Neural progenitor cell (in vitro differentiated cells): Measurements from ENCODE around the gene CAMK1D. TPM values are rescaled to one million over a fixed set of nuclear protein-coding genes. Genes with fewer than 3 reads are reported as not detected.

Experiments
- DNase-seq: peaks from one replicate; pipeline ENCODE4 v3.0.0-alpha.2; 2016; ENCODE audit warnings: low spot score
- H2AFZ ChIP-seq: fragments of 200-600 bp; sonication (generic); replicated peaks from 2 replicates; pipeline ENCODE4 v1.6.1; 2016; ENCODE audit warnings: antibody characterized with exemption
- H3F3A ChIP-seq: fragments of 200-600 bp; sonication (generic); 2 replicates; pipeline ENCODE4 v1.6.1; 2016; ENCODE audit warnings: antibody characterized with exemption, low read depth
- H3K27ac ChIP-seq: fragments of 200-600 bp; sonication (generic); 2 replicates; pipeline ENCODE4 v1.5.1; 2016; ENCODE audit warnings: mild to moderate bottlenecking
- H3K27me3 ChIP-seq: fragments of 200-600 bp; sonication (generic); 2 replicates; pipeline ENCODE4 v1.6.1; 2016; ENCODE audit warnings: mild to moderate bottlenecking, moderate library complexity
- H3K36me3 ChIP-seq: fragments of 200-600 bp; sonication (generic); 2 replicates; pipeline ENCODE4 v1.5.1; 2016
- H3K4me1 ChIP-seq: fragments of 200-600 bp; sonication (generic); 2 replicates; pipeline ENCODE4 v1.6.1; 2016; ENCODE audit warnings: mixed run types
- H3K4me2 ChIP-seq: fragments of 200-600 bp; sonication (generic); 2 replicates; pipeline ENCODE4 v1.6.1; 2016
- H3K4me3 ChIP-seq: fragments of 200-600 bp; sonication (generic); 2 replicates; pipeline ENCODE4 v1.5.1; 2016
- H3K79me2 ChIP-seq: fragments of 200-600 bp; sonication (generic); 2 replicates; pipeline ENCODE4 v1.6.1; 2016; ENCODE audit warnings: low read depth
- H3K9ac ChIP-seq: fragments of 200-600 bp; sonication (generic); 2 replicates; pipeline ENCODE4 v1.6.1; 2016
- H3K9me3 ChIP-seq: fragments of 200-600 bp; sonication (generic); 2 replicates; pipeline ENCODE4 v1.5.1; 2016; ENCODE audit warnings: low read depth
- H4K20me1 ChIP-seq: fragments of 200-600 bp; sonication (generic); 2 replicates; pipeline ENCODE4 v1.6.1; 2016; ENCODE audit warnings: low read depth
- H3K27ac Mint-ChIP-seq: 3 replicates; pipeline ENCODE4 v1.8.0; 2021; ENCODE audit warnings: mixed read lengths
- H3K27me3 Mint-ChIP-seq: 2 replicates; pipeline ENCODE4 v1.8.0; 2022; ENCODE audit warnings: low read depth, mild to moderate bottlenecking, inconsistent platforms, moderate library complexity, mixed read lengths; ENCODE audit not compliant: insufficient read depth
- H3K36me3 Mint-ChIP-seq: 3 replicates; pipeline ENCODE4 v1.8.0; 2021; ENCODE audit warnings: mixed read lengths
- H3K4me1 Mint-ChIP-seq: 3 replicates; pipeline ENCODE4 v1.8.0; 2021; ENCODE audit warnings: mixed read lengths
- H3K4me3 Mint-ChIP-seq: 3 replicates; pipeline ENCODE4 v1.8.0; 2021; ENCODE audit warnings: mild to moderate bottlenecking, moderate library complexity, mixed read lengths
- H3K9me3 Mint-ChIP-seq: 3 replicates; pipeline ENCODE4 v1.8.0; 2020; ENCODE audit warnings: mixed read lengths
- CTCF ChIP-seq: fragments of 200-600 bp; sonication (generic); IDR thresholded peaks from 2 replicates; pipeline ENCODE4 v1.5.1; 2017; ENCODE audit warnings: antibody characterized with exemption, mild to moderate bottlenecking
- EZH2 ChIP-seq: fragments of 200-600 bp; sonication (generic); IDR thresholded peaks from 2 replicates; pipeline ENCODE4 v1.6.1; 2017; ENCODE audit warnings: antibody characterized with exemption, mild to moderate bottlenecking, moderate library complexity
- EZH2phosphoT487 ChIP-seq: fragments of 200-600 bp; sonication (generic); IDR thresholded peaks from 2 replicates; pipeline ENCODE4 v1.6.1; 2017; ENCODE audit warnings: antibody characterized with exemption
- total RNA-seq: library from RNA; depleted of rRNA; stranded (reverse); fragments of >200 nt; gene quantifications from 2 replicates; pipeline ENCODE4 v1.2.3, GENCODE V29; 2015; ENCODE audit warnings: low replicate concordance

The CAMK1D gene
- total RNA-seq, 1 donor from 2014 or later, result 7.6 TPM

- Histone ChIP-seq H3K79me2 (no peaks in the 10 kb centered on the region), H3K4me3 (no peak overlapping the region), H3K4me1 (peaks cover 19% of the 10 kb centered on the region), H3K27ac (no peak overlapping the region), H2AFZ (no peak overlapping the region), H3K27me3 (no peaks in the 10 kb centered on the region), H3K9me3 (no peaks in the 10 kb centered on the region), H3F3A (peaks cover 21% of the 10 kb centered on the region), H3K9ac (no peak overlapping the region), H3K36me3 (no peaks in the 10 kb centered on the region), H4K20me1 (no peaks in the 10 kb centered on the region), H3K4me2 (no peak overlapping the region)
- TF ChIP-seq EZH2phosphoT487 (no peak), EZH2 (no peak), CTCF (no peak)
- peaks cover 8% of the 10 kb centered on the region for H3K27me3 Mint-ChIP-seq
- peaks cover 3% of the 10 kb centered on the region for H3K36me3 Mint-ChIP-seq
- DNase-seq, result no peak
- peak overlapping the region; percentile 14 for H3K27ac Mint-ChIP-seq
- peaks cover 32% of the 10 kb centered on the region for H3K4me1 Mint-ChIP-seq
- H3K9me3 Mint-ChIP-seq, result peaks cover 10% of the 10 kb centered on the region
- H3K4me3 Mint-ChIP-seq, result peak overlapping the region; percentile 31
These were observed 135.8 kb downstream of the CAMK1D start for GRCh38 chr10:12484941-12485805.

GRCh38 chr10:12487366-12487765 lies 138.0 kb downstream of the CAMK1D start:
- H3K27me3 ChIP-seq, result no peaks in the 10 kb centered on the region
- no peak overlapping the region for H3K4me3 ChIP-seq
- H3K27ac ChIP-seq, result no peak overlapping the region
- H3K4me2 ChIP-seq, result no peak overlapping the region
- H3K9ac ChIP-seq, result no peak overlapping the region
- no peaks in the 10 kb centered on the region for H4K20me1 ChIP-seq
- peaks cover 4% of the 10 kb centered on the region for H3K27me3 Mint-ChIP-seq
- no peaks in the 10 kb centered on the region for H3K9me3 Mint-ChIP-seq
- H3K4me1 ChIP-seq, result peaks cover 10% of the 10 kb centered on the region
- no peaks in the 10 kb centered on the region for H3K79me2 ChIP-seq
- TF ChIP-seq EZH2phosphoT487 (no peak), EZH2 (no peak), CTCF (no peak)
- H3K36me3 Mint-ChIP-seq, result no peaks in the 10 kb centered on the region
- DNase-seq, result no peak
- no peaks in the 10 kb centered on the region for H3K9me3 ChIP-seq
- H3K36me3 ChIP-seq, result no peaks in the 10 kb centered on the region
- H2AFZ ChIP-seq, result no peak overlapping the region
- peaks cover 7% of the 10 kb centered on the region for H3F3A ChIP-seq
- H3K4me1 Mint-ChIP-seq, result peaks cover 25% of the 10 kb centered on the region
- H3K27ac Mint-ChIP-seq, result no peak overlapping the region
- H3K4me3 Mint-ChIP-seq, result no peak overlapping the region

GRCh38 chr10:12488626-12489025 lies 139.3 kb downstream of the CAMK1D start:
- H3K27ac ChIP-seq, result no peak overlapping the region
- DNase-seq, result no peak
- H3K27me3 ChIP-seq, result no peaks in the 10 kb centered on the region
- Mint-ChIP-seq H3K4me3 (no peak overlapping the region), H3K9me3 (no peaks in the 10 kb centered on the region), H3K27ac (no peak overlapping the region), H3K36me3 (no peaks in the 10 kb centered on the region), H3K27me3 (peaks cover 7% of the 10 kb centered on the region), H3K4me1 (peaks cover 21% of the 10 kb centered on the region)
- no peaks in the 10 kb centered on the region for H4K20me1 ChIP-seq
- H2AFZ ChIP-seq, result no peak overlapping the region
- peaks cover 5% of the 10 kb centered on the region for H3K4me1 ChIP-seq
- H3K4me3 ChIP-seq, result no peak overlapping the region
- no peaks in the 10 kb centered on the region for H3K79me2 ChIP-seq
- H3K36me3 ChIP-seq, result no peaks in the 10 kb centered on the region
- no peaks in the 10 kb centered on the region for H3K9me3 ChIP-seq
- H3F3A ChIP-seq, result no peaks in the 10 kb centered on the region
- no peak overlapping the region for H3K9ac ChIP-seq
- TF ChIP-seq CTCF, result no peak
- H3K4me2 ChIP-seq, result no peak overlapping the region
